Fibroblast of mammary gland (primary cell): ENCODE measurements around the gene UCHL1.
"Not testable (repeated sequence)": the region's sequence is repeated elsewhere in the genome, so short reads cannot be mapped to it uniquely, and the experiment has no call there.

Source experiments
- DNase-seq: peaks from one replicate; pipeline ENCODE4 v3.0.0-alpha.2; 2010; ENCODE audit warnings: low read depth
- H3K4me3 ChIP-seq: 2 replicates; pipeline ENCODE4 v1.5.1; 2011; ENCODE audit warnings: low read depth, mild to moderate bottlenecking, low read length, moderate library complexity; ENCODE audit not compliant: control insufficient read depth
- TF ChIP-seq, protein P1 (sequence below): conservative IDR thresholded peaks from 2 replicates; pipeline ENCODE4 v1.5.1; 2011; ENCODE audit warnings: low read depth, low read length, inconsistent platforms; ENCODE audit not compliant: control insufficient read depth, insufficient read depth

UCHL1 gene

DNA sequence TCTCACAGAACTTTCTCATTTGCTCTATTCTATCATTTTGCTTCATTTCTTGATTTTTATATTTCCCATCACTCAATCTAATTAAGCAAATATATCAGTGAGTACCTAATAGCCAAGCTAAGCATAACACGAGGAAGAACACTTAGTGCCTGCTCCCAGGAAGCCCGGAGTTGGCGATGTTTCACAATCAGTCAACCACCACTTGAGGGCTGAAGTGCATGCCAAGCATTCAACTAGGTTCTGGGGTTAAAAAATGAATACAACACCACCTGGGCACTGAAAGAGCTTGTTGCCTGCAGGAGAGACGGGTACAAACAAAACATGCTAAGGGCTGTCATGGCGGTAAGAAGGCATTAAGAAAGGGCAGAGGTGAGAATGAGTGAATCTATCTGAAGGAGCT lies 47.5 kb downstream of the UCHL1 start:
- no peak overlapping the region for H3K4me3 ChIP-seq
- no peak for DNase-seq
- TF ChIP-seq, protein P1, sequence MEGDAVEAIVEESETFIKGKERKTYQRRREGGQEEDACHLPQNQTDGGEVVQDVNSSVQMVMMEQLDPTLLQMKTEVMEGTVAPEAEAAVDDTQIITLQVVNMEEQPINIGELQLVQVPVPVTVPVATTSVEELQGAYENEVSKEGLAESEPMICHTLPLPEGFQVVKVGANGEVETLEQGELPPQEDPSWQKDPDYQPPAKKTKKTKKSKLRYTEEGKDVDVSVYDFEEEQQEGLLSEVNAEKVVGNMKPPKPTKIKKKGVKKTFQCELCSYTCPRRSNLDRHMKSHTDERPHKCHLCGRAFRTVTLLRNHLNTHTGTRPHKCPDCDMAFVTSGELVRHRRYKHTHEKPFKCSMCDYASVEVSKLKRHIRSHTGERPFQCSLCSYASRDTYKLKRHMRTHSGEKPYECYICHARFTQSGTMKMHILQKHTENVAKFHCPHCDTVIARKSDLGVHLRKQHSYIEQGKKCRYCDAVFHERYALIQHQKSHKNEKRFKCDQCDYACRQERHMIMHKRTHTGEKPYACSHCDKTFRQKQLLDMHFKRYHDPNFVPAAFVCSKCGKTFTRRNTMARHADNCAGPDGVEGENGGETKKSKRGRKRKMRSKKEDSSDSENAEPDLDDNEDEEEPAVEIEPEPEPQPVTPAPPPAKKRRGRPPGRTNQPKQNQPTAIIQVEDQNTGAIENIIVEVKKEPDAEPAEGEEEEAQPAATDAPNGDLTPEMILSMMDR, result no peak

- H3K4me3 ChIP-seq, result no peak overlapping the region
- TF ChIP-seq, protein P1, result no peak
- no peak for DNase-seq
Measured at GRCh38 chr4:41305476-41305875, 48.7 kb downstream of the UCHL1 start.

GRCh38 chr4:41307638-41308037 lies 50.9 kb downstream of the UCHL1 start:
- TF ChIP-seq, protein P1, result no peak
- no peak overlapping the region for H3K4me3 ChIP-seq
- DNase-seq, result no peak

DNA sequence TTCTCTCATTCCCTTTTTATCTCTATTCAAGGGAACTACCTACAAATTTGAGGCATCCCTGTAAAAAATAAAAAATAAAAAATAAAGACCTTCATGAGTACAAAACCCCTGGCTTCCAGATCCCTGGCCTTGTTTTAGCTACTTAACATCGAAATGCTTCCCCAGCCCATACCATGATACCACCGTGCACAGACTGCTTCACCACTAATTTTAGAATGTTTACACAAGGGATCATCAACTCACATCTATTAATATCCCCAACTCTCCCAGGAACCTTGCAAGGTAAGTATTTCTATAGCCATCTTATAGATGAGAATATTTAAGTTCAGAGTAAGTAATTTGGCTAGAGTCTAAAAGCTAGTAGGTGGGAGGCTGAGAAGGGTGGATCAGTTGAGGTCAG lies 51.7 kb downstream of the UCHL1 start:
- TF ChIP-seq, protein P1, result no peak
- no peak for DNase-seq
- no peak overlapping the region for H3K4me3 ChIP-seq

- not testable (repeated sequence) for H3K4me3 ChIP-seq, DNase-seq
Measured at GRCh38 chr4:41315426-41315825, 58.7 kb downstream of the UCHL1 start.

- DNase-seq, result no peak
Measured at GRCh38 chr4:41315862-41316261, 59.1 kb downstream of the UCHL1 start.

More at GRCh38 chr4:41315862-41316261, 59.1 kb downstream of the UCHL1 start:
- no peak overlapping the region for H3K4me3 ChIP-seq
- TF ChIP-seq, protein P1, result no peak
